Loucy (cell line): Measurements from ENCODE around the gene SERPINA12.

Experiments
- H2AFZ ChIP-seq: fragments of 200-600 bp; sonication (generic); 2 replicates; pipeline ENCODE4 v1.6.0; 2016; ENCODE audit warnings: antibody characterized with exemption, mild to moderate bottlenecking, low read length, moderate library complexity
- H3F3A ChIP-seq: fragments of 200-600 bp; 2 replicates; pipeline ENCODE4 v1.6.0; 2016; ENCODE audit warnings: antibody characterized with exemption, low read depth, mild to moderate bottlenecking
- H3K27me3 ChIP-seq: fragments of 200-600 bp; sonication (generic); 2 replicates; pipeline ENCODE4 v1.6.1; 2014; ENCODE audit warnings: low read length, mild to moderate bottlenecking; ENCODE audit not compliant: insufficient read depth, poor library complexity, severe bottlenecking
- H3K36me3 ChIP-seq: fragments of 200-600 bp; sonication (generic); 2 replicates; pipeline ENCODE4 v1.6.1; 2016; ENCODE audit warnings: low read length; ENCODE audit not compliant: insufficient read depth
- H3K4me1 ChIP-seq: fragments of 200-600 bp; sonication (generic); 2 replicates; pipeline ENCODE4 v1.5.1; 2014; ENCODE audit warnings: low read length, mild to moderate bottlenecking; ENCODE audit not compliant: insufficient read depth, poor library complexity, severe bottlenecking
- H3K4me2 ChIP-seq: fragments of 200-600 bp; sonication (generic); 2 replicates; pipeline ENCODE4 v1.6.0; 2014; ENCODE audit warnings: antibody characterized with exemption, low read length, low read depth, mild to moderate bottlenecking; ENCODE audit not compliant: poor library complexity, severe bottlenecking
- H3K4me3 ChIP-seq: fragments of 200-600 bp; sonication (generic); 2 replicates; pipeline ENCODE4 v1.5.1; 2014; ENCODE audit warnings: low read length, mild to moderate bottlenecking, mixed read lengths; ENCODE audit not compliant: poor library complexity, severe bottlenecking
- H3K79me2 ChIP-seq: fragments of 200-600 bp; sonication (generic); 2 replicates; pipeline ENCODE4 v1.6.1; 2014; ENCODE audit warnings: low read length; ENCODE audit not compliant: insufficient read depth
- H3K9ac ChIP-seq: fragments of 200-600 bp; sonication (generic); 2 replicates; pipeline ENCODE4 v1.6.0; 2014; ENCODE audit warnings: mild to moderate bottlenecking, low read depth, low read length, moderate library complexity; ENCODE audit not compliant: poor library complexity, severe bottlenecking
- H3K9me2 ChIP-seq: fragments of 200-600 bp; sonication (generic); replicated peaks from 2 replicates; pipeline ENCODE4 v1.6.1; 2016; ENCODE audit warnings: low read depth, low read length, mixed read lengths
- H3K9me3 ChIP-seq: fragments of 200-600 bp; sonication (generic); 2 replicates; pipeline ENCODE4 v1.6.1; 2014; ENCODE audit warnings: mild to moderate bottlenecking, antibody characterized with exemption, low read length, low read depth; ENCODE audit not compliant: insufficient read depth
- H4K20me1 ChIP-seq: fragments of 200-600 bp; sonication (generic); 2 replicates; pipeline ENCODE4 v1.6.0; 2014; ENCODE audit warnings: antibody characterized with exemption, low read length, mild to moderate bottlenecking; ENCODE audit not compliant: insufficient read depth, poor library complexity, severe bottlenecking
- CTCF ChIP-seq: fragments of 200-600 bp; sonication (generic); conservative IDR thresholded peaks from 2 replicates; pipeline ENCODE4 v1.5.1; 2014; ENCODE audit warnings: mild to moderate bottlenecking, antibody characterized with exemption, low read length
- EZH2phosphoT487 ChIP-seq: fragments of 200-600 bp; IDR thresholded peaks from 2 replicates; pipeline ENCODE4 v1.6.1; 2018; ENCODE audit warnings: antibody characterized with exemption, mild to moderate bottlenecking, moderate library complexity, borderline replicate concordance

Gene SERPINA12

GRCh38 chr14:94472842-94473241 is 36.4 kb downstream of the SERPINA12 start:
- Histone ChIP-seq H3K9me3 (no peaks in the 10 kb centered on the region; the same call in 1 of the 2 replicates), H3K4me2 (no peak overlapping the region), H4K20me1 (no peaks in the 10 kb centered on the region), H3F3A (no peaks in the 10 kb centered on the region), H3K36me3 (no peaks in the 10 kb centered on the region), H2AFZ (no peak overlapping the region), H3K79me2 (no peaks in the 10 kb centered on the region), H3K27me3 (no peaks in the 10 kb centered on the region), H3K4me1 (no peaks in the 10 kb centered on the region), H3K9me2 (no peaks in the 10 kb centered on the region), H3K4me3 (no peak overlapping the region), H3K9ac (no peak overlapping the region)
- TF ChIP-seq CTCF (no peak), EZH2phosphoT487 (no peak)

DNA sequence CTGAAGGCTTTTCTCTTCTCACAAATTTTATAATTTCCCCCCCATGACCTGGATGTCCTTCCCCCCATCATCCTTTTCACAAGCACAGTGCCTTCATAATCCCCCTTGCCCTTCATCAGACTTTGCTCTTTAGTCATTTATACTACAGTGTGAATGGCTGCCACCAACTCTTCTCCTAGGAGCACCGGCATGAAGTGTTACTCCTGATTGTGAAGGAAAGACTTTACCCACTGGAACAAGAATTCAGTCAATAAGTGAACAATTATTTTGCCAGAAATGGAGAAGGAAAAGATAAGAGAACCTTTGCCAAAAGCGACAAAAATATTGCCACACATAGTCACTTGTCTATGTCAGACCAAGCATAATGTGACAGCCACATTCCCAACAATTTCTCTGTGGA is 38.2 kb downstream of the SERPINA12 start:
- no peak for TF ChIP-seq EZH2phosphoT487
- TF ChIP-seq CTCF, result no peak
- H3K4me1 ChIP-seq, result no peaks in the 10 kb centered on the region

GRCh38 chr14:94470311-94470710 is 39.0 kb downstream of the SERPINA12 start:
- H3K27me3 ChIP-seq, result no peaks in the 10 kb centered on the region
- no peaks in the 10 kb centered on the region; the same call in 1 of the 2 replicates for H3K9me3 ChIP-seq
- no peaks in the 10 kb centered on the region for H4K20me1 ChIP-seq
- no peaks in the 10 kb centered on the region for H3K4me1 ChIP-seq
- H3K79me2 ChIP-seq, result no peaks in the 10 kb centered on the region
- no peak overlapping the region for H2AFZ ChIP-seq
- TF ChIP-seq EZH2phosphoT487 (no peak), CTCF (no peak)
- no peak overlapping the region for H3K4me2 ChIP-seq
- no peaks in the 10 kb centered on the region for H3F3A ChIP-seq
- H3K9ac ChIP-seq, result no peak overlapping the region
- H3K36me3 ChIP-seq, result no peaks in the 10 kb centered on the region
- no peaks in the 10 kb centered on the region for H3K9me2 ChIP-seq
- no peak overlapping the region for H3K4me3 ChIP-seq

More for the DNA sequence above, 38.2 kb downstream of the SERPINA12 start:
- H2AFZ ChIP-seq, result no peak overlapping the region
- no peaks in the 10 kb centered on the region for H3F3A ChIP-seq
- H3K79me2 ChIP-seq, result no peaks in the 10 kb centered on the region
- H3K4me3 ChIP-seq, result no peak overlapping the region
- H3K36me3 ChIP-seq, result no peaks in the 10 kb centered on the region
- no peaks in the 10 kb centered on the region for H3K27me3 ChIP-seq
- H3K9me2 ChIP-seq, result no peaks in the 10 kb centered on the region
- H4K20me1 ChIP-seq, result no peaks in the 10 kb centered on the region
- H3K4me2 ChIP-seq, result no peak overlapping the region
- H3K9ac ChIP-seq, result no peak overlapping the region
- H3K9me3 ChIP-seq, result no peaks in the 10 kb centered on the region; the same call in 1 of the 2 replicates
